ENCODE results near the gene MTFMT.
"Not testable (repeated sequence)": the region's sequence is repeated elsewhere in the genome, so short reads cannot be mapped to it uniquely, and the experiment has no call there.

Gene MTFMT

DNA sequence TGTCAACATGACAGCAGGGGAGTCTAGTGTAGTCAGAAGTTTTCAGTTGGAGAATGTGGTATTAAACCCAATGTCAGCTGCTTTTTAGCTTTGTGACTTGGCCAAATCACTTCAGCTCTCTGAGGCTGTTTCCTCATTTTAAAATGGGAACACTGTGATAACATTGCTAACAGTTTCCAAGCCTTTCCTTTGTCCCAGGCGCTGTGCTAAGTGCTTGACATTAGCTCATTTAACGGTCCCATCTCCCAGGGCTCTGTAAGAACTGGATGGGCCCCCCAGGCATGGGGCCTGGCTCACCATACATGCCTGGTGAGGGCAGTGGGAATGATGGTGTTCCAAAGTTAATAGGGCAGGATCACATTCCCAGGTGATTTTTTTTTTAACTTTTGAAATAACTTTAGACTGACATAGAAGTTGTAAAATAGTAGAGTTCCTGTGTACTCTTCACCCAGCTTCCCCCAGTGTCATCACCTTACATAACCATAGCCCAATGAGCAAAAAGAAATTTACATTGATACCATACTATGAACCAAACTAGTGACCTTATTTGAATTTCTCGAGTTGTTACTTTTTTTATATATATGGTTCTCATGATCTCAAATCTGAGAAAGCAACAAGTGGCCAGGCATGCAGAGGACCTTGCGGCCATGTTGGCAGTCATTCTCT is 30.6 kb upstream of the MTFMT start:
- no peak for DNase-seq

GRCh38 chr15:65059369-65059750 is 29.9 kb upstream of the MTFMT start:
- DNase-seq: no peak

GRCh38 chr15:65058394-65059368 is 29.2 kb upstream of the MTFMT start:
- no peak for DNase-seq

- no peak for DNase-seq
Observed at GRCh38 chr15:65057549-65057940, 28.1 kb upstream of the MTFMT start.

DNA sequence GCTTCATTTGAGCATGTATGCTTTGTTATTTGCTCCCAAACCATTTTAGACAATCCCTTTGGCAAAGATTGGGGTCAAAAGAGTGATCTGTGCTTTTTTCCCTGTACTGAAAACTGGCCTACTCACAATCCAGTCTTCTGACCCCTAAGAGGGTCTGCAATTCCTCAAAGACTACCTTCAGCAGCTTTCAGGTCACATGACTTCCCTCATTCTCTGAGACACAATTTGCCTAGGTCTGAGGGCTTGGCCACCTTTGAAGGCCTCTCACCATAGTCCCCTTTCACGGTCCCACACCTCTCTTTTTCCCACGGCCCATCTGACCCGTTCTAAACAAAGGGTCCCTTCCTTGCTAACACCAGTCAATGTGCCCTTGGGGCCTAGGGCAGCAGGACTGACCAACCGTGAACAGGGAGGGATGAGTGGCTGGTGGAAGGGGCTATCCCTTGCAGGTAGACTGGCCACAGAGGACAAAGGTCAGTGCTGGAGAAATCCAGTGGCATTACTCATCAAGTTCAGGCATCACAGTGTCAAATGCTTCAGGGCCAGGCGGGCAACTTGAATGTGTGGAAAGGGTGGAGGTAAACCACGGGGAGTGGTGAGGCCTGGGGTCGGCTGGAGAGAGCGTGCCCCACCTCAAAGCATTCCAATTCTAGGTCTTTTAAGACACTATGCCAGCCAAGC is 27.6 kb upstream of the MTFMT start:
- no peak for DNase-seq

DNA sequence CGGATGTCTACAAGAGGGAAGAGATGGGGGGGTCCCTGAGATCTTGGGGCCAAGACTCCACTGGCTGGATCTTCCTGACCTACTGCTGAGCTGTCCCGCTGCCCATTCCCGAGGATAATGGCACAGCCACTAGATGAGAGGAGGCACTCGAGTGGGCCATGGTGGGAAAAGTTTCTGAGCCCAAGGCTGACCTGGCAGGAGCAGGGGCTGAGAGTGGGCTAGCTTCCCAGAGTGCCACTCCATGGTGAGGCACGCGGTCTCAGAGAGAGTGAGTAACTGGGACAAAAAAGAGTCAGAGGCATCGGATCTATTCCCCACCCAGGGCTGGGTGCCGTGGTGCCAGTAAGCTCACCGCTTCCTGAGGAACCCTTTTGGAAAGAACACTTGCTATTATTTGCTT is 26.7 kb upstream of the MTFMT start:
- DNase-seq: no peak

DNA sequence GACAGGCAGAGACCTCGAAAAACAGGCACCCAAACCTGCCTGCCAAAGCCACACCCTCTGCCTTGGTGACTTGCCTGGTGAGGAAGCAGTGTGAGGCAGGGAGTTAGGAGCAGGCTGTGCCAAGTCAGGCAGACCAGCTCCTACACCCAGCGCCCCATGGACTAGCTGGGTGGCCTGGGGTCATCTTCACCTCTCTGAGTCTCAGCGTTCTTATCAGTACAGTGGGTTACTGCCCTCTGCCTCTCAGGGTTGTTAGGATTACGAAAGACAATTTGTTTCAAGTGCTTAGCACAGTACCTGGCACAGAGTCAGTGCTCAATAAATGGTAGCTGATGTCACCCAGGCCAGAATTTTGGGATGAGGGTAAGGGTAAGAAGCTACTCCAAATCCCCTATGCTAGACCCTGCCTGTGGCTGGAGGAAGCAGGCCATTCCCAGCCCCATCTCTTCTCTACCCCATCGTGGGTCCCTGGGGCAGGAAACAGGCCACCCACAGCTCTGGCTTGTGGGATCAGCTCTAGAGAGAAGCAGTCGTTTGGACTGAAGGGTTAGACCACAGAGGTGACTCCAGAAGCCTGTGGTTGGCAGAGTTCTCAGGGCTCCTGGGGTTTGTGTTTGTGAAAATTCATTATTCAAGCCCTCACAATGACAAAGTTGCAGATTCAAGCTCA is 25.9 kb upstream of the MTFMT start:
- DNase-seq: no peak

DNA sequence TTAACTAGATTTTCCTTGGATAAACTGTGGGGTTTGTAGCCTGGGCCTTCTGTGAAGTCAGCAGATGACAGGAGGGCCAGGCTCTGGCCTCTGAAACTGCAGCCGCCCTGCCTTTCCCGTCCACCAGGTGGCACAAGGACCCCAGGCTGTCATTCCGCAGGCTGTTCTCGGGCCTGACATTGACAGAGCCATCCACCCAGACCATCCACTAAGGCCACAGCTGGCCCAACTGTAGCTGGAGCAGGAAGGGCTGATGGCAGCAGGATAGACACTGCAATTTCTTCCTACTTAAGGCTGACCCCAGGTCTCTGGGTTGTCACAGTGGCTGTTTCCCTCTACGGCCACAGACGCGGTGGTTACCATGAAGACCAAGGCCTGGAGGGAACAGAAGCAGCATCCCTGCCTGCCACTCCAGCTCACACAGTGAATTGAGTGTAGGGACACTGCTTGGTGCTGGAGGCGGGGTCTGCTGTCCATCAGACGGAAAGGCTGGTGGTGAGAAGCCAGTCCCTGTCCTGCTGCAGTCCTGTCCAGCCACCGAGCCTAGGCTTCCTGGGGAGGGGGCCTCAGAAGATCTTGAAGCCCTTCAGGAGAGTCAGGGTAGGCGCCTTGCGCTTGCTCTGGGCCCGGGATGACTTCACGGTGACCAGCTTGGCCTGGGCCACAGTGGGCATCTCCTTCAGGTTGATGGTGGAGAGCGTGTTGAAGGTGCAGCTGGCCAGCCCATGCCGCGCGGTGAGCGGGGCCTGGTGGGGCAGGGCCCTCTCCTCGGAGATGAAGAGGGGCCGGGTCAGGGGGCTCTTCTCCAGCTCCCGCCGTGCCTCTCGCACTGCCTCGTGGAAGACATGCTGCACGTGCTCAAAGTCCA is 25.1 kb upstream of the MTFMT start:
- peak; percentile 54 for DNase-seq

DNA sequence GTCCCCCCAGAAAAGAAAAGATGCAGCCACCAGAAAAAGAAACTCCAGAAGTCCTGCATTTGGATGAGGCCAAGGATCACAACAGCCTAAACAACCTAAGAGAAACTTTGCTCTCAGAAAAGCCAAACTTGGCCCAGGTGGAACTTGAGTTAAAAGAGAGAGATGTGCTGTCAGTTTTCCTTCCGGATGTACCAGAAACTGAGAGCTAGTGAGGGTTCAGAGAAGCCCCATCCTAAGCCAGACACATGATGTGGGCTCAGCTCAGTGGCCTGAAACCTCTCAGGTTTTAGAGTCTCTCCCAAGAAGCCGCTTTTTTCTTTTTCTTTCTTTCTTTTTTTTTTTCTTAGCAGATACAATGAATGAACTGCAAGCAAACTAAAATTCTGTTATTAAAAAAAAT is 23.5 kb upstream of the MTFMT start:
- no peak for DNase-seq

GRCh38 chr15:65051266-65051665 is 21.8 kb upstream of the MTFMT start:
- DNase-seq: no peak

- DNase-seq: no peak
Observed at GRCh38 chr15:65050270-65050669, 20.8 kb upstream of the MTFMT start.

DNA sequence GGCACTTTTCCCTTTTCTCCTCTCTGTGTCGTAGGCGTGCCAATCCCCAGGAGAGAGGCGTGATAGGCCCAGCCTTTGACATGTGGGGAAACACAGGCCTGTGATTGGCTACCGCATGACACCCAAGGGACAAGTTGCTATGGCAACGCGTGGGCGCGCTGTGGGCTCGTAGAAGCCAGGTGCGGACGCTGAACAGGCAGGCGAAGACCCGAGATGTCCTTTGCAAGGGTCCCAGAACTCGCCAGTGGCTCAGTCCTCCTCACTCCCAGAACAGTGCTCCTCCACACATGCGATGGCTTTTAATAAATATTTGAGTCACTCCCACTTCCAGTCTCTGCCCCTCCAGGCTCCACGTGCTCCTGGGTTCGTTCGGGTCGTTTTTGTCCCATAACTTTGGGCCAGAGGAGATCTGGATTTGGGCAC is 20.0 kb upstream of the MTFMT start:
- DNase-seq: peak; percentile 85

GRCh38 chr15:65048241-65048640 is 18.8 kb upstream of the MTFMT start:
- DNase-seq: no peak

GRCh38 chr15:65044724-65045481 is 15.5 kb upstream of the MTFMT start, which contains the start of gene SLC51B:
Gene SLC51B (plus strand): TSS chr15:65045387. CDS start chr15:65050005, 4,618 bp downstream.
- no peak for DNase-seq

DNA sequence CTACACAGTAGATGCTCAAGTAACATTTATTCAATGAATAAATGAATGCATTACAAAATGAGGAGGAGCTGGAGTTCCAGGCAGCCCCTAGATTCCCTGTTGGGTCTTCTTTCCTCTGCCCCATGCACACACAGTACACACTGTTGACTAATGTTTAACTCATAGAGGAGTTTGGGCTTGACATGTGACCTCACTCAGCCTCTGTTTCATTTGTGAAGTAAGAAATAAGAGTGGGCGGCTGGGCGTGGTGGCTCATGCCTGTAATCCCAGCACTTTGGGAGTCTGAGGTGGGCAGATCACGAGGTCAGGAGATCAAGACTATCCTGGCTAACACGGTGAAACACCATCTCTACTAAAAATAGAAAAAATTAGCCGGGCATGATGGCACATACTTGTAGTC is 14.8 kb upstream of the MTFMT start:
- DNase-seq: not testable (repeated sequence)

DNA sequence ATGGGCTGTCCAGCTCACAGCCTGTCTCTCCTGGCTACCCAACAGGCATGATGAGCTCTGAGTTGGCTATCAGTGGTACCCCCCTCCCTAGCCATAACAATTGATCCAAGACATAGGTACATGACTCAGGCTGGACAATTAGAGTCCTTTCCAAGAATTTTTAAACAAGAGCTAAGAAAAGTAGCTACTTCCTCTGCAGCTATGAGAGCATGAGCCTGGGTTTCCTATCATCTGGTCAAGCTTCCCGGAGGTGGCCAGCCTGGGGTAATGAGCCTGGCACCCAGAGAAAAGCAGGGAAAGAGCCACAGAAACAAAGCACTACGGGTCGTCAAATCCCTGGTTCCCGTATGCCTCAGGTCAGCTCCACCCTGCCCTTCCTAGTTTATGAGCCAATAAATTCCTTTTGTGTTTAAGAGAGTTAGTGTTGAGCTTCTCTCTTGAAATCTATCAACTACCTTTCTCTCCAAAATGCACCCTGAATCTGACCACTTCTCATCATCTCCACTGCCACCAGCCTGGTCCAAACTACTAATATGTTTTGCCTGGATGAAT is 13.4 kb upstream of the MTFMT start:
- DNase-seq: no peak

DNA sequence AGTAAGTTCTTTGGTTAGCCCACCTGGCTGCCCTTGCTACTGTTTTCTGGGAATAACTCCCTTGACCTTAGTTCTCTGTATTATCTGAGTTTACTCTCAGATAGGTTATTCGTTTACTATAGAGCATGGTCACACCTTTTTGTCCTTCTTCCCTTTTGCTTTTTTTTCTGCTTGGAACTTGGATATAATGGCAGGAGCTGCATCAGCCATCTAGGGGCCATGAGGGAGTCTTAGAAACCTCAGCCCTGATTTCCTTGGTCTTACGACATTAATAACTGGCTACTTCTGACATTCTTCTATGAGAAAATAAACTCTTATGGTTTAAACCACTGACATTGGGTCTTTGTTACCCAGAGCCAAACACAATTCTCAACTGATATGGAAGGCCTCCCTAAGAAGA is 12.3 kb upstream of the MTFMT start:
- no peak for DNase-seq

GRCh38 chr15:65040461-65040860 is 11.0 kb upstream of the MTFMT start:
- DNase-seq: no peak

DNA sequence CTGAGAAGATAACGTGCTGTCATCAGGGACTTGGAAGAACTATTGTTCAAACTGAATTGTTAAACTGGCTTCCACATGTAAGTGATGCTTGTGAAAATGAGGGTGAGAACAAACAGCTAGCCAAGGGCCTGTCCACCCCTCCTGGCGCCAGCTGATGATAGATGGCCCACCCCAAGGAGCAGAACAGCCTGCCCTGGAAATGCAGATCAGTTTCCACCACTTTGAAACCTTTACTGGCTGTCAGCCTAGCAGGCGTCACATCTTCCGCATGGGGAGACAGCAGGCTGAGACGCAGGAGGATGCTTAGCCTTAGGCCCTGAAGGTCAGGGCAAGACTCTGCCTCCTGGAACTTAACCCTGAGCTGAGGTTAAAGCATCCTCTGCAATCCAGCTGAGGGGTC is 9.4 kb upstream of the MTFMT start:
- DNase-seq: no peak

- DNase-seq: no peak
Observed at GRCh38 chr15:65038428-65038827, 9.0 kb upstream of the MTFMT start.

GRCh38 chr15:65037309-65037708 is 7.9 kb upstream of the MTFMT start:
- DNase-seq: no peak
